ENCODE results near the gene LILRB3. TPM values are rescaled to one million over a fixed set of nuclear protein-coding genes. Genes with fewer than 3 reads are reported as not detected.
"Not testable (repeated sequence)": the region's sequence is repeated elsewhere in the genome, so short reads cannot be mapped to it uniquely, and the experiment has no call there.

The LILRB3 gene
- total RNA-seq, 4 donors from 2014 or later = 0.34 to 5.7 (median 2.9) TPM

- no peaks in the 10 kb centered on the region for H3K9me3 ChIP-seq
- WGBS = 85% methylated on average over 17 of the region's 27 CpGs
- H3K27me3 ChIP-seq = peaks cover 21% of the 10 kb centered on the region
- no peak for TF ChIP-seq POLR2A (IDR thresholded peaks at IDR 0.05)
- no peak for TF ChIP-seq CTCF (IDR thresholded peaks at IDR 0.05)
- no peak for TF ChIP-seq POLR2AphosphoS5 (IDR thresholded peaks at IDR 0.05)
- no peak for TF ChIP-seq EP300 (IDR thresholded peaks at IDR 0.05)
- no peak overlapping the region for H3K4me3 ChIP-seq
- DNase-seq (ENCODE audit: low spot score in 2 of 2) = no peak
- peaks cover 4% of the 10 kb centered on the region for H3K4me1 ChIP-seq
- no peak overlapping the region for H3K27ac ChIP-seq
- no peaks in the 10 kb centered on the region for H3K36me3 ChIP-seq
These were observed 3.7 kb downstream of the LILRB3 start for GRCh38 chr19:54218960-54219661.

- Histone ChIP-seq H3K9me3 (no peaks in the 10 kb centered on the region), H3K27ac (no peak overlapping the region), H3K27me3 (peaks cover 14% of the 10 kb centered on the region), H3K36me3 (no peaks in the 10 kb centered on the region), H3K4me3 (no peak overlapping the region), H3K4me1 (peaks cover 3% of the 10 kb centered on the region)
- TF ChIP-seq POLR2AphosphoS5 (IDR thresholded peaks at IDR 0.05) = no peak
- TF ChIP-seq EP300 (IDR thresholded peaks at IDR 0.05) = no peak
- no peak for TF ChIP-seq CTCF (IDR thresholded peaks at IDR 0.05)
- TF ChIP-seq POLR2A (IDR thresholded peaks at IDR 0.05) = no peak
- DNase-seq (ENCODE audit: low spot score in 2 of 2) = no peak
- WGBS = 76% methylated on average over 8 of the region's 8 CpGs
These were observed 4.5 kb downstream of the LILRB3 start for GRCh38 chr19:54218259-54218658.

- not testable (repeated sequence) for DNase-seq (ENCODE audit: low spot score in 2 of 2); H3K9me3 ChIP-seq; H3K27ac ChIP-seq; H3K36me3 ChIP-seq; H3K27me3 ChIP-seq; H3K4me1 ChIP-seq; H3K4me3 ChIP-seq
- WGBS = 53% methylated on average over 15 of the region's 20 CpGs
These were observed 5.1 kb downstream of the LILRB3 start for GRCh38 chr19:54217517-54218247.

GRCh38 chr19:54216869-54217268 is 5.9 kb downstream of the LILRB3 start:
- Histone ChIP-seq H3K4me3 (no peak overlapping the region), H3K27ac (no peak overlapping the region), H3K27me3 (peaks cover under 1% of the 10 kb centered on the region), H3K4me1 (no peaks in the 10 kb centered on the region), H3K36me3 (no peaks in the 10 kb centered on the region), H3K9me3 (no peaks in the 10 kb centered on the region)
- TF ChIP-seq CTCF (IDR thresholded peaks at IDR 0.05) (no peak), POLR2A (IDR thresholded peaks at IDR 0.05) (no peak), EP300 (IDR thresholded peaks at IDR 0.05) (no peak), POLR2AphosphoS5 (IDR thresholded peaks at IDR 0.05) (no peak)
- 82% methylated on average over 7 of the region's 9 CpGs for WGBS
- DNase-seq (ENCODE audit: low spot score in 2 of 2) = no peak

GRCh38 chr19:54214734-54215133 is 8.1 kb downstream of the LILRB3 start:
- H3K27ac ChIP-seq; H3K9me3 ChIP-seq; H3K36me3 ChIP-seq; H3K27me3 ChIP-seq; DNase-seq (ENCODE audit: low spot score in 2 of 2); H3K4me1 ChIP-seq; H3K4me3 ChIP-seq: not testable (repeated sequence)
- WGBS = 94% methylated on average over 15 of the region's 19 CpGs

- H3K4me3 ChIP-seq; H3K9me3 ChIP-seq; H3K4me1 ChIP-seq; DNase-seq (ENCODE audit: low spot score in 2 of 2); H3K27me3 ChIP-seq; H3K36me3 ChIP-seq; H3K27ac ChIP-seq: not testable (repeated sequence)
- 56% methylated on average over 4 of the region's 5 CpGs for whole genome bisulfite sequencing
These were observed 8.6 kb downstream of the LILRB3 start for GRCh38 chr19:54214217-54214616.

All from suprapubic skin (tissue), 4 donors.